Hepatocyte (in vitro differentiated cells): ENCODE measurements around the gene KRTAP27-1.

ENCODE experiments used
- EZH2 ChIP-seq: fragments of 200-600 bp; sonication (generic); IDR thresholded peaks from 2 replicates; pipeline ENCODE4 v1.6.1; 2016; ENCODE audit warnings: antibody characterized with exemption, mild to moderate bottlenecking, borderline replicate concordance
- TF ChIP-seq, protein P1 (sequence below): fragments of 200-600 bp; sonication (generic); IDR thresholded peaks from 2 replicates; pipeline ENCODE4 v1.5.1; 2016; ENCODE audit warnings: antibody characterized with exemption, mild to moderate bottlenecking; ENCODE audit not compliant: poor library complexity

DNA sequence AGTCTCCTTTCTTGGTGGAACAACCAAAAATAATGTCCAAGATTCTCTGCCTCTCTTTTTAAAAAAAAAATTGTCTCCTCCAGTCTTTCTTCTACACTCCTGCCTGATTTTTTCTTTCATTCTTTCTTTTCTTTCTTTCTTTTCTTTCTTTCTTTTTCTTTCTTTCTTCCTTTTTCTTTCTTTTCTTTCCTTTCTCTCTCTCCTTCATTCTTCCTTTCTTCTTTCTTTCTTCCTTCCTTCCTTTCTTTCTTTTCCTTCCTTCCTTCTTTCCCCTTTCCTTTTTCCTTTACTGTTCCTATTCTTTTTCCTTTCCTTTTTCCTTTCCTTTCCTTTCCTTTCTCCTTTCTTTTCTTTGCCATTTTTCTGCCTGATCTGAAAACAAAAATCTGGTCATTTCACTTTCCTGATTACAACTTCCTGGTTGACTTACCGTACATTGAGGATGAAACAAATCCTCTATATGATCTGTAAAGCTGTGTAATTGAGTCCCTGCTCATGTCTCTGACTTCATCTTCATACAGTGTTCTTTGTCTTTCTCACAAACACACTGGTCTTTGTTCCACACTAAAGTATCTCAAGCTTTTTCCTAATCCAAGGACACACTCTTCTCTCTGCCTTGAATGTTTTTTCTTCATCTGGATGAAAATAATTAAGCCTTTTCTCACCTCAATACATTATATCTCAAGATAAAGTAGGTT lies 17.0 kb upstream of the KRTAP27-1 start:
- TF ChIP-seq, protein P1, sequence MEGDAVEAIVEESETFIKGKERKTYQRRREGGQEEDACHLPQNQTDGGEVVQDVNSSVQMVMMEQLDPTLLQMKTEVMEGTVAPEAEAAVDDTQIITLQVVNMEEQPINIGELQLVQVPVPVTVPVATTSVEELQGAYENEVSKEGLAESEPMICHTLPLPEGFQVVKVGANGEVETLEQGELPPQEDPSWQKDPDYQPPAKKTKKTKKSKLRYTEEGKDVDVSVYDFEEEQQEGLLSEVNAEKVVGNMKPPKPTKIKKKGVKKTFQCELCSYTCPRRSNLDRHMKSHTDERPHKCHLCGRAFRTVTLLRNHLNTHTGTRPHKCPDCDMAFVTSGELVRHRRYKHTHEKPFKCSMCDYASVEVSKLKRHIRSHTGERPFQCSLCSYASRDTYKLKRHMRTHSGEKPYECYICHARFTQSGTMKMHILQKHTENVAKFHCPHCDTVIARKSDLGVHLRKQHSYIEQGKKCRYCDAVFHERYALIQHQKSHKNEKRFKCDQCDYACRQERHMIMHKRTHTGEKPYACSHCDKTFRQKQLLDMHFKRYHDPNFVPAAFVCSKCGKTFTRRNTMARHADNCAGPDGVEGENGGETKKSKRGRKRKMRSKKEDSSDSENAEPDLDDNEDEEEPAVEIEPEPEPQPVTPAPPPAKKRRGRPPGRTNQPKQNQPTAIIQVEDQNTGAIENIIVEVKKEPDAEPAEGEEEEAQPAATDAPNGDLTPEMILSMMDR = no peak
- no peak for TF ChIP-seq EZH2
